HEK293 (cell line): Measurements from ENCODE around the gene KLHL20.

Experiments used
- CTCF ChIA-PET: fragments of 350-600 bp; formaldehyde crosslinking; extraction: SDS; loops from one replicate; lab custom pipeline; 2021; ENCODE audit warnings: antibody characterized with exemption; lab: Yijun Ruan, JAX
- POLR2A ChIA-PET: fragments of 300-600 bp; formaldehyde crosslinking; extraction: SDS; loops from one replicate; lab custom pipeline; 2020; ENCODE audit warnings: antibody characterized with exemption, inconsistent platforms; lab: Yijun Ruan, JAX
- H3K27ac ChIP-seq: fragments of 200-500 bp; sonication (Bioruptor generic); 2 replicates; pipeline ENCODE4 v1.5.1; 2014; ENCODE audit warnings: low read depth, low read length, control low read depth, inconsistent platforms; ENCODE audit errors: extremely low read depth
- H3K36me3 ChIP-seq, 2 experiments: fragments of 200-500 bp in 1 of 2; sonication (Bioruptor generic) in 1 of 2; 1 replicate in 1 of 2; 2 replicates in 1 of 2; pipeline ENCODE4 v1.5.1; 2014 to 2017; ENCODE audit warnings: inconsistent platforms in 2 of 2, low read length in 2 of 2; ENCODE audit not compliant: control insufficient read depth in 2 of 2, insufficient read depth in 1 of 2
- H3K4me1 ChIP-seq: fragments of 200-500 bp; sonication (Bioruptor generic); 2 replicates; pipeline ENCODE4 v1.5.1; 2014; ENCODE audit warnings: mild to moderate bottlenecking, low read length, inconsistent platforms; ENCODE audit not compliant: control insufficient read depth, insufficient read depth
- H3K4me3 ChIP-seq: 2 replicates; pipeline ENCODE4 v1.5.1; 2011; ENCODE audit warnings: low read depth, mild to moderate bottlenecking, control low read depth, low read length, moderate library complexity
- H3K9me3 ChIP-seq: fragments of 200-500 bp; sonication (Bioruptor generic); 2 replicates; pipeline ENCODE4 v1.5.1; 2014; ENCODE audit warnings: low read depth, low read length, inconsistent platforms; ENCODE audit not compliant: control insufficient read depth, insufficient read depth
- KLF16 ChIP-seq: fragments of 450-650 bp; formaldehyde crosslinking; IDR thresholded peaks from 2 replicates; pipeline ENCODE4 v1.5.1; 2017; ENCODE audit warnings: missing biosample characterization, missing genetic modification characterization
- OSR2 ChIP-seq: fragments of 450-650 bp; formaldehyde crosslinking; IDR thresholded peaks from 2 replicates; pipeline ENCODE4 v1.5.1; 2016; ENCODE audit warnings: missing biosample characterization, missing genetic modification characterization
- PRDM1 ChIP-seq: fragments of 450-650 bp; formaldehyde crosslinking; IDR thresholded peaks from 2 replicates; pipeline ENCODE4; 2016; ENCODE audit warnings: missing biosample characterization, missing genetic modification characterization
- SETDB1 ChIP-seq: IDR thresholded peaks from one replicate; pipeline ENCODE4 v1.6.1; 2017; ENCODE audit warnings: mild to moderate bottlenecking, low read length, moderate library complexity, mixed read lengths; ENCODE audit not compliant: insufficient read length
- TRIM28 ChIP-seq: IDR thresholded peaks from 2 replicates; pipeline ENCODE4 v1.6.1; 2011; ENCODE audit warnings: low read length, control low read depth, borderline replicate concordance
- ZBTB1 ChIP-seq: fragments of 450-650 bp; formaldehyde crosslinking; IDR thresholded peaks from 2 replicates; pipeline ENCODE4 v1.5.1; 2016; ENCODE audit warnings: missing biosample characterization, missing genetic modification characterization
- ZNF121 ChIP-seq: fragments of 450-650 bp; formaldehyde crosslinking; IDR thresholded peaks from 2 replicates; pipeline ENCODE4 v1.5.1; 2016; ENCODE audit warnings: missing biosample characterization, missing genetic modification characterization
- ZNF292 ChIP-seq: fragments of 450-650 bp; formaldehyde crosslinking; IDR thresholded peaks from 2 replicates; pipeline ENCODE4 v1.5.1; 2016; ENCODE audit warnings: low read depth, missing biosample characterization, missing genetic modification characterization, borderline replicate concordance
- ZNF366 ChIP-seq: fragments of 450-650 bp; formaldehyde crosslinking; conservative IDR thresholded peaks from 2 replicates; pipeline ENCODE4 v1.5.1; 2016; ENCODE audit warnings: missing biosample characterization, missing genetic modification characterization
- ZNF394 ChIP-seq: fragments of 450-650 bp; formaldehyde crosslinking; IDR thresholded peaks from 2 replicates; pipeline ENCODE4 v1.5.1; 2016; ENCODE audit warnings: missing biosample characterization, missing genetic modification characterization, mild to moderate bottlenecking, moderate library complexity, borderline replicate concordance
- ZNF629 ChIP-seq: fragments of 450-650 bp; formaldehyde crosslinking; IDR thresholded peaks from 2 replicates; pipeline ENCODE4 v1.5.1; 2017; ENCODE audit warnings: missing biosample characterization, missing genetic modification characterization
- ZNF670 ChIP-seq: fragments of 450-650 bp; formaldehyde crosslinking; IDR thresholded peaks from 2 replicates; pipeline ENCODE4 v1.5.1; 2016; ENCODE audit warnings: missing biosample characterization, missing genetic modification characterization, low read depth
- ZNF707 ChIP-seq: fragments of 450-650 bp; formaldehyde crosslinking; IDR thresholded peaks from 2 replicates; pipeline ENCODE4 v1.5.1; 2016; ENCODE audit warnings: missing biosample characterization, missing genetic modification characterization
- ZNF776 ChIP-seq: fragments of 450-650 bp; formaldehyde crosslinking; IDR thresholded peaks from 2 replicates; pipeline ENCODE4 v1.5.0; 2017; ENCODE audit warnings: missing biosample characterization, missing genetic modification characterization, borderline replicate concordance
- TF ChIP-seq, protein P1 (sequence below): fragments of 450-650 bp; formaldehyde crosslinking; conservative IDR thresholded peaks from 2 replicates; pipeline ENCODE4 v1.5.1; 2016; ENCODE audit warnings: low read depth, missing biosample characterization, missing genetic modification characterization
- TF ChIP-seq, protein P2 (sequence below): fragments of 450-650 bp; formaldehyde crosslinking; IDR thresholded peaks from 2 replicates; pipeline ENCODE4 v1.5.1; 2016; ENCODE audit warnings: missing biosample characterization, missing genetic modification characterization
- TF ChIP-seq, protein P3 (sequence below): fragments of 450-650 bp; formaldehyde crosslinking; IDR thresholded peaks from 2 replicates; pipeline ENCODE4 v1.5.1; 2016; ENCODE audit warnings: missing biosample characterization, missing genetic modification characterization
- TF ChIP-seq, protein P4 (sequence below): fragments of 450-650 bp; formaldehyde crosslinking; IDR thresholded peaks from 2 replicates; pipeline ENCODE4 v1.5.1; 2016; ENCODE audit warnings: missing biosample characterization, missing genetic modification characterization
- TF ChIP-seq, protein P5 (sequence below): fragments of 450-650 bp; formaldehyde crosslinking; IDR thresholded peaks from 2 replicates; pipeline ENCODE4 v1.5.1; 2017; ENCODE audit warnings: missing biosample characterization, missing genetic modification characterization

The KLHL20 gene

DNA sequence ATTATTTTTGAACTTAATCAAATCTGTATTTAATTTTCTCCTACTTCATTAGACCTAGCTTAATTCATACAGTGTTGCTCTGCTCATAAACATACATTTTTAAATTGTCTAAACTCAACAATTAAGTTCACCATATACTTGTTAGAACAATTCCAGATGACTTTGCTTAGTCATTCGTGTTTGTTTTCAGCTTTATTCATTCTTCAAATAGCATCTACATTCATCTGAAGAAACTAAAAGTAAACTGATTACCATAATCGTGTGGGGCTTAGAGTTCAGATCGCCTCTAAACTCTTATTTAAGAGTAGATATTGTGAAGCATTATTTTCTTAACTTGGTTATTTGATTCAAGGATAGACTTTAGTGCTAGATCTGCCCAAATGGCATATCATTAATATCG lies 34.4 kb downstream of the KLHL20 start (continued):
- TF ChIP-seq, protein P1, sequence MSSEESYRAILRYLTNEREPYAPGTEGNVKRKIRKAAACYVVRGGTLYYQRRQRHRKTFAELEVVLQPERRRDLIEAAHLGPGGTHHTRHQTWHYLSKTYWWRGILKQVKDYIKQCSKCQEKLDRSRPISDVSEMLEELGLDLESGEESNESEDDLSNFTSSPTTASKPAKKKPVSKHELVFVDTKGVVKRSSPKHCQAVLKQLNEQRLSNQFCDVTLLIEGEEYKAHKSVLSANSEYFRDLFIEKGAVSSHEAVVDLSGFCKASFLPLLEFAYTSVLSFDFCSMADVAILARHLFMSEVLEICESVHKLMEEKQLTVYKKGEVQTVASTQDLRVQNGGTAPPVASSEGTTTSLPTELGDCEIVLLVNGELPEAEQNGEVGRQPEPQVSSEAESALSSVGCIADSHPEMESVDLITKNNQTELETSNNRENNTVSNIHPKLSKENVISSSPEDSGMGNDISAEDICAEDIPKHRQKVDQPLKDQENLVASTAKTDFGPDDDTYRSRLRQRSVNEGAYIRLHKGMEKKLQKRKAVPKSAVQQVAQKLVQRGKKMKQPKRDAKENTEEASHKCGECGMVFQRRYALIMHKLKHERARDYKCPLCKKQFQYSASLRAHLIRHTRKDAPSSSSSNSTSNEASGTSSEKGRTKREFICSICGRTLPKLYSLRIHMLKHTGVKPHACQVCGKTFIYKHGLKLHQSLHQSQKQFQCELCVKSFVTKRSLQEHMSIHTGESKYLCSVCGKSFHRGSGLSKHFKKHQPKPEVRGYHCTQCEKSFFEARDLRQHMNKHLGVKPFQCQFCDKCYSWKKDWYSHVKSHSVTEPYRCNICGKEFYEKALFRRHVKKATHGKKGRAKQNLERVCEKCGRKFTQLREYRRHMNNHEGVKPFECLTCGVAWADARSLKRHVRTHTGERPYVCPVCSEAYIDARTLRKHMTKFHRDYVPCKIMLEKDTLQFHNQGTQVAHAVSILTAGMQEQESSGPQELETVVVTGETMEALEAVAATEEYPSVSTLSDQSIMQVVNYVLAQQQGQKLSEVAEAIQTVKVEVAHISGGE, result no peak
- TF ChIP-seq TRIM28 (no peak), ZNF629 (tag by site-specific recombination) (no peak), ZNF292 (tag by site-specific recombination) (no peak)
- TF ChIP-seq, protein P2, sequence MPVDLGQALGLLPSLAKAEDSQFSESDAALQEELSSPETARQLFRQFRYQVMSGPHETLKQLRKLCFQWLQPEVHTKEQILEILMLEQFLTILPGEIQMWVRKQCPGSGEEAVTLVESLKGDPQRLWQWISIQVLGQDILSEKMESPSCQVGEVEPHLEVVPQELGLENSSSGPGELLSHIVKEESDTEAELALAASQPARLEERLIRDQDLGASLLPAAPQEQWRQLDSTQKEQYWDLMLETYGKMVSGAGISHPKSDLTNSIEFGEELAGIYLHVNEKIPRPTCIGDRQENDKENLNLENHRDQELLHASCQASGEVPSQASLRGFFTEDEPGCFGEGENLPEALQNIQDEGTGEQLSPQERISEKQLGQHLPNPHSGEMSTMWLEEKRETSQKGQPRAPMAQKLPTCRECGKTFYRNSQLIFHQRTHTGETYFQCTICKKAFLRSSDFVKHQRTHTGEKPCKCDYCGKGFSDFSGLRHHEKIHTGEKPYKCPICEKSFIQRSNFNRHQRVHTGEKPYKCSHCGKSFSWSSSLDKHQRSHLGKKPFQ (tag by site-specific recombination), result no peak

DNA sequence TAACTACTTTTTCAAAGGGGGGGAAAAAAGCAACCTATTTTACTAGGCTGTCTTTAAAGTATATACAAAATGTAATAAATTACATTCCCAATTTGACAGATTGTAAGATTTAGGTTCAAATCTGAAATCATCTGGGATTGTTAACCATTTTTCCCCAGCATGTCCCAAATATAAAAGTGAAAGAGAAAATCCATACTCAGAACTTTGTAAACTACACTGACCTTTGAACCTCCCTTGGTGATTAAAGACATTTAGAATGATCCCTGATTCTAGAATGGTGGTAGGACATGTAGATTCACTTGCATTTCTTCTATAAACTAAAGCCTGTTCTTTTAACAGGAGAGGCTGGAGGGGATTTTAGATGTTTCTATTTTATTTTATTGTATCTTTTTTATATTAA lies 39.0 kb downstream of the KLHL20 start:
- H3K9me3 ChIP-seq, result no peaks in the 10 kb centered on the region
- H3K4me1 ChIP-seq, result no peaks in the 10 kb centered on the region
- peaks cover 23 to 63% of the 10 kb centered on the region in 2 experiments for H3K36me3 ChIP-seq
- ChIA-PET CTCF (no interaction called here), POLR2A (no interaction called here)
- TF ChIP-seq ZNF776 (tag by site-specific recombination) (no peak), OSR2 (tag by site-specific recombination) (no peak), KLF16 (no peak), ZNF366 (no peak), ZBTB1 (tag by site-specific recombination) (no peak), ZNF394 (tag by site-specific recombination) (no peak), ZNF707 (no peak), TRIM28 (no peak), ZNF670 (tag by site-specific recombination) (no peak), ZNF121 (tag by site-specific recombination) (no peak), PRDM1 (tag by site-specific recombination) (no peak), SETDB1 (no peak)
- TF ChIP-seq, protein P3, sequence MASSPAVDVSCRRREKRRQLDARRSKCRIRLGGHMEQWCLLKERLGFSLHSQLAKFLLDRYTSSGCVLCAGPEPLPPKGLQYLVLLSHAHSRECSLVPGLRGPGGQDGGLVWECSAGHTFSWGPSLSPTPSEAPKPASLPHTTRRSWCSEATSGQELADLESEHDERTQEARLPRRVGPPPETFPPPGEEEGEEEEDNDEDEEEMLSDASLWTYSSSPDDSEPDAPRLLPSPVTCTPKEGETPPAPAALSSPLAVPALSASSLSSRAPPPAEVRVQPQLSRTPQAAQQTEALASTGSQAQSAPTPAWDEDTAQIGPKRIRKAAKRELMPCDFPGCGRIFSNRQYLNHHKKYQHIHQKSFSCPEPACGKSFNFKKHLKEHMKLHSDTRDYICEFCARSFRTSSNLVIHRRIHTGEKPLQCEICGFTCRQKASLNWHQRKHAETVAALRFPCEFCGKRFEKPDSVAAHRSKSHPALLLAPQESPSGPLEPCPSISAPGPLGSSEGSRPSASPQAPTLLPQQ (tag by site-specific recombination), result no peak
- TF ChIP-seq, protein P4, sequence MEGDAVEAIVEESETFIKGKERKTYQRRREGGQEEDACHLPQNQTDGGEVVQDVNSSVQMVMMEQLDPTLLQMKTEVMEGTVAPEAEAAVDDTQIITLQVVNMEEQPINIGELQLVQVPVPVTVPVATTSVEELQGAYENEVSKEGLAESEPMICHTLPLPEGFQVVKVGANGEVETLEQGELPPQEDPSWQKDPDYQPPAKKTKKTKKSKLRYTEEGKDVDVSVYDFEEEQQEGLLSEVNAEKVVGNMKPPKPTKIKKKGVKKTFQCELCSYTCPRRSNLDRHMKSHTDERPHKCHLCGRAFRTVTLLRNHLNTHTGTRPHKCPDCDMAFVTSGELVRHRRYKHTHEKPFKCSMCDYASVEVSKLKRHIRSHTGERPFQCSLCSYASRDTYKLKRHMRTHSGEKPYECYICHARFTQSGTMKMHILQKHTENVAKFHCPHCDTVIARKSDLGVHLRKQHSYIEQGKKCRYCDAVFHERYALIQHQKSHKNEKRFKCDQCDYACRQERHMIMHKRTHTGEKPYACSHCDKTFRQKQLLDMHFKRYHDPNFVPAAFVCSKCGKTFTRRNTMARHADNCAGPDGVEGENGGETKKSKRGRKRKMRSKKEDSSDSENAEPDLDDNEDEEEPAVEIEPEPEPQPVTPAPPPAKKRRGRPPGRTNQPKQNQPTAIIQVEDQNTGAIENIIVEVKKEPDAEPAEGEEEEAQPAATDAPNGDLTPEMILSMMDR, result no peak
- TF ChIP-seq, protein P5, sequence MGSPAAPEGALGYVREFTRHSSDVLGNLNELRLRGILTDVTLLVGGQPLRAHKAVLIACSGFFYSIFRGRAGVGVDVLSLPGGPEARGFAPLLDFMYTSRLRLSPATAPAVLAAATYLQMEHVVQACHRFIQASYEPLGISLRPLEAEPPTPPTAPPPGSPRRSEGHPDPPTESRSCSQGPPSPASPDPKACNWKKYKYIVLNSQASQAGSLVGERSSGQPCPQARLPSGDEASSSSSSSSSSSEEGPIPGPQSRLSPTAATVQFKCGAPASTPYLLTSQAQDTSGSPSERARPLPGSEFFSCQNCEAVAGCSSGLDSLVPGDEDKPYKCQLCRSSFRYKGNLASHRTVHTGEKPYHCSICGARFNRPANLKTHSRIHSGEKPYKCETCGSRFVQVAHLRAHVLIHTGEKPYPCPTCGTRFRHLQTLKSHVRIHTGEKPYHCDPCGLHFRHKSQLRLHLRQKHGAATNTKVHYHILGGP (tag by site-specific recombination), result no peak
- no peak overlapping the region for H3K4me3 ChIP-seq
- no peak overlapping the region for H3K27ac ChIP-seq
